ENCODE data around the gene TBX19. TPM values are rescaled to one million over a fixed set of nuclear protein-coding genes. Genes with fewer than 3 reads are reported as not detected.
A peak's percentile ranks its signal among the peaks of the same experiment; 100 is the strongest.

TBX19 gene
- total and polyA plus RNA-seq, 2 of the 8 experiments (the other 6 are each of a cell fraction or from before 2014, with no cell fraction given), result 1.0 to 1.8 TPM

DNA sequence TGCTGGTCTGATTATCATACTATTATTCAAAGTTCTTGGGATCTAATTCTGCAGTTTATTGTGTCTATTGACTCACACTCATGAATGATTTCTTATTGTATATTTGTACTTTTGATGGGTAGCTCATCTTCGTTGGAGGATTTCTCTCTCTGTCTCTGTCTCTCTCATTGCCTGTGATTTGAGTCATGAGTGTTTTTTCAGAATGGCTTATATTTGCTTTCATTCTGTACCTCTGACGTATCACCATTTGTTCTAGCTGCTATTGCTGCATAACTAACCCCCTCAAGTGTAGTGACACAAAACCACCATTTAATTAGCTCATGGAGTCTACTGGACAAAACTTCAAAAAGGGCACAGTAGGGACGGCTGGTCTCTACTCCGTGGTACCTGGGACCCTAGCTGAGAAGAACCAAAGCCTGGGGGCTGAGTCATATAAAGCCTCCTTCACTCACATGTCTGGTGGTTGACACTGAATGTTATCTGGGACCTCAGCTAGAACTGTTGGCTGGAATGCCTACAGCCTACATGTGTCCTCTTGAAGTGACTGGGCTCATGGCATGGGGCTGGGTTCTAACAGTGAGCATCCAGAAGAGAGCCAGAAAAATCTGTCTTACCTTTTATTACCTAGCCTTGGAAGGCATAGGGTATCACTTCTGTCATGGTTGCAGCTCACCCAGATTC is 44.2 kb downstream of the TBX19 start:
- TF ChIP-seq SUZ12 (IDR thresholded peaks at IDR 0.05; ENCODE audit: low read length) (no peak), TAF7 (optimal IDR thresholded peaks at IDR 0.05; ENCODE audit: borderline replicate concordance, low read depth, low read length) (no peak), SAP30 (IDR thresholded peaks at IDR 0.05; ENCODE audit: insufficient read depth, insufficient replicate concordance, low read length) (no peak), RBBP5 (IDR thresholded peaks at IDR 0.05; ENCODE audit: borderline replicate concordance, low read depth, low read length) (no peak), SRF (IDR thresholded peaks at IDR 0.05; ENCODE audit: low read depth, low read length) (no peak), CBX5 (IDR thresholded peaks at IDR 0.05; ENCODE audit: low read depth, low read length) (no peak), RAD21 (IDR thresholded peaks at IDR 0.05 in 1 of 2, conservative IDR thresholded peaks at IDR 0.05 in 1 of 2; ENCODE audit: low read depth in 2 of 2, low read length in 2 of 2) (no peak), SIRT6 (IDR thresholded peaks at IDR 0.05; ENCODE audit: low read length) (no peak)
- no peaks in the 10 kb centered on the region for H3K23me2 ChIP-seq (ENCODE audit: low read depth, low read length)
- no peaks in the 10 kb centered on the region for H4K20me1 ChIP-seq (replicated peaks in 1 of 2; ENCODE audit: control insufficient read depth in 1 of 2, insufficient read depth in 2 of 2, low read length in 2 of 2)
- no peaks in the 10 kb centered on the region for H3K79me1 ChIP-seq (ENCODE audit: low read depth, low read length)
- DNase-seq (ENCODE audit: low read depth in 1 of 2, low spot score in 2 of 2) (no peak), FAIRE-seq (no peak)
- no peak overlapping the region for H3K23ac ChIP-seq (ENCODE audit: insufficient read length)
- H3K56ac ChIP-seq (replicated peaks; ENCODE audit: insufficient read length, low read depth, low read length), result no peak overlapping the region
- H4K8ac ChIP-seq (ENCODE audit: extremely low read depth, insufficient read depth, low read length), result no peak overlapping the region
- no peak overlapping the region for H2BK120ac ChIP-seq (replicated peaks; ENCODE audit: low read depth, low read length)
- H2AFZ ChIP-seq (ENCODE audit: low read length), result no peak overlapping the region
- H3K9ac ChIP-seq (replicated peaks in 1 of 4; ENCODE audit: extremely low read depth in 1 of 4, low read depth in 3 of 4, low read length in 3 of 4), result no peak overlapping the region
- no peak overlapping the region for H2BK12ac ChIP-seq (ENCODE audit: low read depth, low read length)
- H4K91ac ChIP-seq (replicated peaks; ENCODE audit: insufficient read length, low read length), result peak overlapping the region; percentile 69
- CTCF ChIA-PET (ENCODE audit: partially characterized antibody), result interaction anchor here (1.4 kb wide), 1 partner anchor 90 kb away, joined by 7 read pairs; no protein-coding TSS in a partner anchor
- no peak overlapping the region for H3K14ac ChIP-seq (ENCODE audit: insufficient read length)
- 96% methylated on average over 4 of the region's 4 CpGs; no CpG with 5 or more reads in 1 of the 2 experiments for WGBS, 2 experiments (ENCODE audit: extremely low coverage in 1 of 2, insufficient coverage in 1 of 2, insufficient read length in 1 of 2, insufficient replicate concordance in 2 of 2, low coverage in 1 of 2, low lambda C conversion rate in 2 of 2, missing lambda C conversion rate in 1 of 2)
- no peak overlapping the region for H3K27ac ChIP-seq (ENCODE audit: low read depth, low read length)
- peaks cover 0 to 4% (median 1%) of the 10 kb centered on the region in 4 experiments; a peak in 2 of 7 replicates for H3K4me1 ChIP-seq (replicated peaks in 1 of 4; ENCODE audit: control insufficient read depth in 3 of 4, insufficient read depth in 4 of 4, low read length in 3 of 4)
- no peak overlapping the region for H3K4ac ChIP-seq (replicated peaks; ENCODE audit: insufficient read length, low read depth, low read length)
- no peak overlapping the region for H2BK15ac ChIP-seq (ENCODE audit: low read length)
- H3K36me3 ChIP-seq (ENCODE audit: control insufficient read depth in 2 of 4, insufficient read depth in 4 of 4, low read length in 3 of 4), result no peaks in the 10 kb centered on the region
- H3K4me3 ChIP-seq (ENCODE audit: extremely low read depth in 1 of 4, insufficient read depth in 2 of 4, low read depth in 3 of 4, low read length in 4 of 4), result no peak overlapping the region
- no peaks in the 10 kb centered on the region for H3K79me2 ChIP-seq (ENCODE audit: control insufficient read depth in 1 of 2, insufficient read depth in 2 of 2, low read length in 2 of 2)
- no peak overlapping the region for H2BK20ac ChIP-seq (ENCODE audit: low read length)
- no peak overlapping the region for H2BK5ac ChIP-seq (ENCODE audit: low read depth, low read length)
- H2AK5ac ChIP-seq (ENCODE audit: low read depth, low read length), result no peak overlapping the region
- H3K27me3 ChIP-seq (replicated peaks in 1 of 4; ENCODE audit: control insufficient read depth in 3 of 4, extremely low read depth in 1 of 4, insufficient read depth in 3 of 4, low read length in 3 of 4), result no peaks in the 10 kb centered on the region
- no peak overlapping the region for H3K18ac ChIP-seq (ENCODE audit: extremely low read depth, low read length)
- no peaks in the 10 kb centered on the region; a peak in 1 of 4 replicates for H3K9me3 ChIP-seq (ENCODE audit: insufficient read depth in 2 of 2, low read depth in 1 of 2, low read length in 1 of 2)
- POLR2A ChIA-PET (ENCODE audit: partially characterized antibody), result no interaction called here
- no peak overlapping the region for H3K4me2 ChIP-seq (ENCODE audit: insufficient read depth in 1 of 2, low read depth in 2 of 2, low read length in 2 of 2)
- no peak overlapping the region for H4K5ac ChIP-seq (ENCODE audit: insufficient read length, low read depth, low read length)

Data from H1 (cell line).